Stimulated activated CD4-positive, alpha-beta T cell treated with anti-CD3 and anti-CD28 coated beads, TNF-alpha, amount 100 ng/mL, for 48 hours (primary cell): ENCODE data around the gene IDS.
"Not testable (repeated sequence)": the region's sequence is repeated elsewhere in the genome, so short reads cannot be mapped to it uniquely, and the experiment has no call there.

Source experiments
- DNase-seq, 3 donors: peaks; one replicate each; pipeline ENCODE4 v3.0.0-alpha.2; 2020; ENCODE audit warnings: low read depth in 3 of 3

Gene IDS

DNA sequence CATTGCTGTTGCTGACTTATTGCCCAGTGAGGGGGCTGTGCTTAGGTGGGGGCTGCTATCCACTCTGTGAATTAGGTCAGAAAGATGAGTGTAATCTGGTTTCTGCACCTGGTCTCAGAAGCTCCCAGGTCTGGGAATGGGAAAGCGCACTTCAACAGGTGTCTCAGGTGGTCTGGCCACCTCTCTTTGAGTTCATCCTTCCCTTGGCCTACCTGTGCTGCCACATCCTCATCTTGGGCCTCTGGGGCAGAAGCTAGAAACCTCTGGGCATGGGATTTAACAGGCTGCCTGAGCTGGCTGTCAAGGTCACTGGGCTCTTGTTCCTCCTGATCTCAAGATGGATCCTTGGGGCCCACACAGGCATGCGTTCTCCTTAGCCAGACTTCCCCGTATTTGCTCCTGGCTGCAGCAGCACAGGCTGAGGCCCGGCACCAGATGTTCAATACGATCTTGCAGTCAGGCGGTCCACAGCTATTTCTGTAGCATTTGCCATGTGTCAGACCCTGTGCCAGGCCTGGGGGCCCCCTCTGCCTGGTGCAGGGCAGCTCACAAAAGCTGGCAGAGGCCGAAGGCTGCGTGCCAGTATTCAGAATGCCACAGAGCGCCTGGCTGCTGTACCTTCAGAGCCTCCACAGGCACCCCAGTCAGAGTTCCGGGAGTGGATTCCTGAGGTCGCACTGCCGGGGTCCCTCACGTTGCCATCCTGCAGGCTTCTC lies 21.4 kb upstream of the IDS start:
- DNase-seq, result not testable (repeated sequence)

DNA sequence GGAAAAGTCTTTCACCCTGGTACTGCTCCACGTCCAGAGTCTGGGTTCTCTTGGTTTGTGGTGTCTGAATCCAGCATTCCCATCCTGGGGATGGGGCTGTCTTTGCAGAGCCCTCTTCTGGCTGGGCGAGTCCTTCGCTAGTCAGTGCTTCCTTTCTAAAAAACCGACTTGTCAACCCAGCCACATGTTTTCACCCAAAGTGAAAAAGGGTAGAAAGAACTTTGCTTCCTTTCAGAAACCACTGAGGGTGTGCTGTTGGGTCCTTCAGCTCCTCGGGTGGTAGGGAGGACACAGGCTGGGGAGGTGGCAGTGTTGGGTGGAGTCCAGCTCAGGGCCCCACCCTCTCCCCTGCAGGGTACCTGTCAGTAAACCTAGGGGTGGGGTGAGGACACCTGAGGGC lies 20.8 kb upstream of the IDS start:
- not testable (repeated sequence) for DNase-seq

DNA sequence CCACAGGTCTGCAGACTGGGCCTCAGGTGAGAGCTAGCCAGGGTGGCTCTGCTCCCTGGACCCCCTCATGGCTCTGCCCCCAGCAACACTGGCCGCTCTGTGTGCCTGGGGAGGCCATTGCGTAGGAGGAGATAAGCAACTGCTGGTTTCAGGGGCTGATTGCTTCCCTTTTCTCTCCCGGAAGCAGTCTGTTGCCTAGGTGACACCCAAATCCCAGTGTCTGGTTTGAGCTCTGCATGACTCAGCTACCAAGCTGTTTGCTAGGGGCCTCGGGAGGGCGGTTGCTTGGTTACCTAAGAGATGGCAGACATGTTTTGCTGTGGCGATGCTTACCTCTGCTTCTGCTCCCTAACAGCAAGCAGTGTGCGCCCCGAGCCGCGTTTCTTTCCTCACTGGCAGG lies 20.3 kb upstream of the IDS start:
- DNase-seq, result peak in 1 of 3 donors; percentile 52

DNA sequence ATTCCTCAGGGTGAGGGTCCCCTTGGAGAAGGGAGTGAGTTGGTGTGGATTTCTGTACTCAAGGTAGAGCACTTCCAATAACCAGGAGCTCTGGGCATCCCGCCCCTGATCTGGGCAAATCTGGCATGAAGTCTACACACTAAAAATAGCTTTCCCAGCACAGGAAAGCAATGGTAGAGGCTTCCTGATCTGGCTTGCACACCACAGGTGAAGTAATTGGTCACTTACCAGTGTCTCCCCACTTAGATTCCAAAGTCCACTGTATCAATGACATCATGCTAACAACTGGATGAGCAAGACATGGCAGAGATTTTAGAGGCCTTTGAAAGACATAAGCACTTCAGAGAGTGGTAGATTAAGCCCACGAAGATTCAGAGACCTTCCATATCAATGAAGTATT lies 17.8 kb upstream of the IDS start:
- DNase-seq, result no peak

GRCh38 chrX:149521438-149521837 lies 16.3 kb upstream of the IDS start:
- no peak for DNase-seq

DNA sequence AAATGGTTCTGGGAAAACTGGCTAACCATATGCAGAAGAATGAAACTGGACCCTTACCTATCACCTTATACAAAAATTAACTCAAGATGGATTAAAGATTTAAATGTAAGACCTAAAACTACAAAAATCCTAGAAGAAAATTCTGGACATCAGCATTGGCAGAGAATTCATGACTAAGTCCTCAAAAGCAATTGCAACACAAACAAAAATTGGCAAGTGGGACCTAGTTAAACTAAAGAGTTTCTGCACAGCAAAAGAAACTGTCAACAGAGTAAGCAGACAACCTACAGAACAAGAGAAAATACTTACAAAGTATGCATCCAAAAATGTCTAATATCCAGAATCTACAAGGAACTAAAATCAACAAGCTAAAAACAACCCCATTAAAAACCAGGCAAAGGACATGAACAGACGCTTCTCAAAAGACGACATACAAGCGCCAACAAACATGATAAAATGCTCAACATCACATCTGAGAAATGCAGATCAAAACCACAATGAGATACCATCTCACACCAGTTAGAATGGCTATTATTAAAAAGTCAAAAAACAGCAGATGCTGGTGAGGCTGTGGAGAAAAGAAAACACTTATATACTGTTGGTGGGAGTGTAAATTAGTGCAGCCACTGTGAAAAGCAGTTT lies 15.7 kb upstream of the IDS start:
- DNase-seq, result not testable (repeated sequence)

GRCh38 chrX:149518236-149518635 lies 13.1 kb upstream of the IDS start:
- no peak for DNase-seq

- no peak for DNase-seq
Measured at GRCh38 chrX:149517308-149517707, 12.2 kb upstream of the IDS start.

GRCh38 chrX:149516604-149517003 lies 11.5 kb upstream of the IDS start:
- no peak for DNase-seq

DNA sequence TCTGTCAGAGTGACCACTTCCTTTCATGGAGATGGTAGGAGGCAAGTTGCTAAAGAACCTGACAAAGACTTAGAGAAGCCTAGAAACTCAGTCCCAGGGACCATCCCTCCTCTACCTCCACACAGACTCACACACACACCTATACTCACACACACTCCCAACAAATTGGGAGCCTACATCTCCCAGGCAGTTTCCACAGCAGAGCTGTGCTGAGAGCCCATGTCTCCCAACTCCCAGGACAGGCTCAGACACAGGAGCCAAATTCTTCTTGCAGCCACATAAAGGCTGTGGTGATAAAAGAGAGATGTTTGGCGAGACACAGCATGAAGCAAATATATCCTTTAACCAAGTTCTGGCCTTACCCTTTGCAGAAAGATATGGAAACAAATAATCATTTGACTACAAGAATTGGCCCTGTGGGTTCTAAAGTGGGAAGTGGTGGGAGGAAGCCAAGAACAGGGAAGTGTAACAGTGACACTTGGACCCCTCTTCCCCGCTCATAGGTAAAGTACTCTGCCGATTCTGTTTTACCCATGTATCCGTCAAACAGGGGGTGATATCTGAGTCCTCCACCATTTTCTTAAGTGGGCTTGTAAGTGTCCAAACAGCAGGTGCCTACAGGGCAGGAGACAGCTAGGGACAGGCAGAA lies 11.0 kb upstream of the IDS start:
- DNase-seq, result no peak

DNA sequence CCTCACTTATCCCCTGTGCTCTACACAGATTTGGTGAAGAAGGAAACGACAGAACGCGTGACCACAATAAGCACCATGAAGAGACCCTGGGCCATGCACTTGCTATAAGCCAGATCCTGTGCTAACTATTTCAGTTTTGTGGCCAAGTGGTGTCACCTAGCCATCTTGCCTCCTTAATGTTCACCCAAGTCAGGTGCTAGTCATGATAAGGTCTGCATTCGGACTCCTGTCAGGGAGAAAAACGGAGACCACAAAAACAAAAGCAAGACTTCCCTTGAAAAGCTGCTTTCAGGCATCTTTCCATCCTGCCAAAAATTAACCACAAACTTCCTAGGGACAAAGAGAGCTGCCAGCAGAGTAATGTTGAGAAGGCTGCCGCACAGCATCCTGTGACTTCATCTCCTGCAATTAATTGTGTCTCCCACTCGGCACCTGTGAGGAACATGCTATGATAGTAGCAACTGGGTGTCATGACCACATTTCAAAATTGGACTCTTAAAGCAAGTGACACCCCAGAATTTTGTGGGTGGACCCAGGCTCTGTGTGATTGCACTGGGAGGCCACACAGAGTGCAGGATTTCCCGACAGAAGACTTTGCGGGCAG lies 8.8 kb upstream of the IDS start:
- DNase-seq, result no peak

- DNase-seq, result peak in 2 of 3 donors; percentile 18 to 26
Measured at GRCh38 chrX:149512225-149512885, 7.2 kb upstream of the IDS start.

- no peak for DNase-seq
Measured at GRCh38 chrX:149511081-149511480, 6.0 kb upstream of the IDS start.

- no peak for DNase-seq
Measured at GRCh38 chrX:149510386-149510785, 5.3 kb upstream of the IDS start.

DNA sequence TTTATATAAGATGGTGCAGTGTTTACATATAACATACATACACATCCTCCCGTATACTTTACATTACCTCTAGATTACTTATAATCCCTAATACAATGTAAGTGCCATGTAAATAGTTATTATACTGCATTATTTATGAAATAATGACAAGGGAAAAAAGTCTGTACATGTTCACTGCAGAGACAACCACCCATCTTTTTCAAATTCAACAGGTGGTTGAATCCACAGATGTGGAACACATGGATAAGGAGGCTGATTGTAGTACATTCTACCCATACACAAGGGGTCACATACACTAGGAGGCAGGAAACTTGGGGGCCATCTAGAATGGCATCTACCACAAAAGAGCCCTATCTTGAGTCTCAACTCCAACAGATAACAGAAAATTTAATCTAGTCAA lies 3.4 kb upstream of the IDS start:
- DNase-seq, result no peak

DNA sequence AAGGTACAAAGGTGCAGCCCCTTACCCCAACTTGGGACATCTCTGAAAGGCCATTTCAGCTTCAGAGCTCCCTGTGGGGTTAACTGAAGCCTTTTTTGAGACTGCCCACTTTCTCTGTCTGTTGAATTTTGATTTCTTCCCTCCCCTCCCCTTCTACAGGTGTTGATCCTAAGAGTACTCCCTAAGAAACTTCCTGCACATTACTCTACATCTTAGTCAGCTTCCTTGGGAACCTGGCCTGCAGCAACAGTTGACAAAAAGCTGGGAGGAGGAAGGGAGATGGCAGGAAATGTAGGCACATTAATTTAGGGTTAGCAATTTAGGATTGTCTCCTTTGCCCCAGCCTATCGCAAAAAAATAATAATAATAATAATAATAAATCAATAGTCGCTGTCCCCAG lies 1.2 kb upstream of the IDS start:
- no peak for DNase-seq

DNA sequence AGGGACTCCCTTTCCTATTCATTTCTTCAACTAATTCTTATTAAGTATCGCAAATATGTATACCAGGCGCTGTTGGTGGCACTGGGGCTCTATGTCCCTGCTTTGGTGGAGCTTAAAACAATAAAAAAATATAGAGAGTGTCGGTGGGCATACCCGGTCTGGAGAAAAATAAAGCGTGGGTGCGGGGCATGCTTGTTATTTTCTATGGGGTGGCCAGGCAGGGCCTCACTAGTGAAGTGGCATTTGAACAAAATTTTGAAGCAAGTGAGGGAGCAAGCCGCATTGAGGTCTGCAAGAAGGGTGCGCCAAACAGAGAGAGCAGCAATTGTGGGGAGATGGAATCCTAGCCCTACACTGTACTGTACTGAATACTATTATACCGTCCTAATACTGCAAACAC lies 565 bp upstream of the IDS start:
- DNase-seq, result no peak

GRCh38 chrX:149504226-149504914 lies 736 bp downstream of the IDS start:
- DNase-seq, result peak; percentile 32 to 61 (median 50)

GRCh38 chrX:149503446-149503845 lies 1.7 kb downstream of the IDS start:
- peak; percentile 10 to 51 (median 24) for DNase-seq

GRCh38 chrX:149502923-149503322 lies 2.2 kb downstream of the IDS start:
- not testable (repeated sequence) for DNase-seq

DNA sequence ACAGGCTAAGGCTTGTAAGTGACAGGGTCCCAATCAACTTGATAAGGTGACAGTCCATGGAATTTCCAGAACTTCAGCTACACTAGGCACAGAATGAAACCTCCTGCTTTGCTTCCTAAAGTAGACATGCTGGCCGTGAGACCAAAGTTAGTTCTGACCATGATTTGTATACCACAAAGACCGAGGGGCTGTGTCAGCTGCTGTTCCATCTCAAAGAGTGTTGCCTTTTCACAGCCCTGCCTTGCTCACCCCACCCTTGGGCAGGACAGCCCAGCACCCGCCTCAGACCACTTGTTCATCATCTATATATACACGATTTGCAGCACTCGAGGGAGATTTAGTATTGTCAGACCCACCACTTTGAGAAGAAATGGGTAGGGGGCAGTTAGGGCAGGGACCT lies 5.3 kb downstream of the IDS start:
- DNase-seq, result no peak

DNA sequence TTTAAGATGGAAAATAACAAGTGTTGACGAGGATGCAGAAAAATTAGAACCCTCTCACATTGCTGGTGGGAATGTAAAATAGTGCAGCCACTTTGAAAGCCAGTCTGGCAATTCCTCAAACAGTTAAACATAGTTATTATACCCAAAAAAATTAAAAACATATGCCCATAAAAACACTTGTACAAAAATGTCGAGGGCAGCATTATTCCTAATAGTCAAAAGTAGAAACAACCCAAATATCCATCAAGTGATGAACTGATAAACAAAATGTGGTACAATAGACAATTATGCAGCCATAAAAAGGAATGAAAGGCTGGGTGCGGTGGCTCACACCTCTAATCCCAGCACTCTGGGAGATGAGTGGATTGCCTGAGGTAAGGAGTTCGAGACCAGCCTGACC lies 6.3 kb downstream of the IDS start:
- no peak for DNase-seq
